Mucosa of stomach (tissue), 1 donor: ENCODE results near the gene ERVMER34-1.

Source experiments
- H3K27me3 ChIP-seq: one replicate; pipeline ENCODE4 v1.7.0; 2013; ENCODE audit warnings: mild to moderate bottlenecking, low read length; ENCODE audit not compliant: control insufficient read depth, insufficient read depth
- H3K36me3 ChIP-seq: one replicate; pipeline ENCODE4 v1.7.0; 2013; ENCODE audit warnings: low read length; ENCODE audit not compliant: control insufficient read depth, insufficient read depth
- H3K4me1 ChIP-seq: one replicate; pipeline ENCODE4 v1.7.0; 2013; ENCODE audit warnings: mild to moderate bottlenecking, low read length; ENCODE audit not compliant: control insufficient read depth, insufficient read depth
- H3K4me3 ChIP-seq: one replicate; pipeline ENCODE4 v1.7.0; 2013; ENCODE audit warnings: low read length
- H3K9ac ChIP-seq: one replicate; pipeline ENCODE4 v1.7.0; 2013; ENCODE audit warnings: mild to moderate bottlenecking, low read length, moderate library complexity
- H3K9me3 ChIP-seq: one replicate; pipeline ENCODE4 v1.7.0; 2013; ENCODE audit warnings: mild to moderate bottlenecking, low read length, moderate library complexity; ENCODE audit not compliant: control insufficient read depth
- donor health status: Pancreatic carcinoma.

The ERVMER34-1 gene

GRCh38 chr4:52715914-52716313 is 35.3 kb downstream of the ERVMER34-1 start:
- H3K4me1 ChIP-seq = peaks cover 26% of the 10 kb centered on the region
- H3K27me3 ChIP-seq = no peaks in the 10 kb centered on the region
- no peak overlapping the region for H3K4me3 ChIP-seq
- no peaks in the 10 kb centered on the region for H3K36me3 ChIP-seq
- no peaks in the 10 kb centered on the region for H3K9me3 ChIP-seq
- H3K9ac ChIP-seq = no peak overlapping the region

GRCh38 chr4:52715255-52715897 is 35.8 kb downstream of the ERVMER34-1 start:
- no peak overlapping the region for H3K9ac ChIP-seq
- no peak overlapping the region for H3K4me3 ChIP-seq
- no peaks in the 10 kb centered on the region for H3K9me3 ChIP-seq
- H3K4me1 ChIP-seq = peaks cover 26% of the 10 kb centered on the region
- no peaks in the 10 kb centered on the region for H3K36me3 ChIP-seq
- no peaks in the 10 kb centered on the region for H3K27me3 ChIP-seq

GRCh38 chr4:52714597-52715254 is 36.5 kb downstream of the ERVMER34-1 start:
- Histone ChIP-seq H3K36me3 (no peaks in the 10 kb centered on the region), H3K9me3 (no peaks in the 10 kb centered on the region), H3K4me3 (no peak overlapping the region), H3K27me3 (no peaks in the 10 kb centered on the region), H3K9ac (no peak overlapping the region), H3K4me1 (peaks cover 26% of the 10 kb centered on the region)

- Histone ChIP-seq H3K36me3 (no peaks in the 10 kb centered on the region), H3K27me3 (no peaks in the 10 kb centered on the region), H3K4me3 (peak overlapping the region; percentile 72), H3K9ac (peak overlapping the region; percentile 94), H3K4me1 (peaks cover 26% of the 10 kb centered on the region), H3K9me3 (no peaks in the 10 kb centered on the region)
These were observed 37.7 kb downstream of the ERVMER34-1 start for GRCh38 chr4:52713456-52713937.

- Histone ChIP-seq H3K4me3 (peak overlapping the region; percentile 72), H3K27me3 (no peaks in the 10 kb centered on the region), H3K9ac (peak overlapping the region; percentile 94), H3K9me3 (no peaks in the 10 kb centered on the region), H3K36me3 (no peaks in the 10 kb centered on the region), H3K4me1 (peaks cover 26% of the 10 kb centered on the region)
These were observed 38.7 kb downstream of the ERVMER34-1 start for GRCh38 chr4:52712251-52713130.

- Histone ChIP-seq H3K4me1 (peaks cover 26% of the 10 kb centered on the region), H3K27me3 (no peaks in the 10 kb centered on the region), H3K4me3 (peak overlapping the region; percentile 28), H3K9ac (no peak overlapping the region), H3K36me3 (no peaks in the 10 kb centered on the region), H3K9me3 (no peaks in the 10 kb centered on the region)
These were observed 39.4 kb downstream of the ERVMER34-1 start for GRCh38 chr4:52711834-52712250.

GRCh38 chr4:52711272-52711671 is 40.0 kb downstream of the ERVMER34-1 start:
- Histone ChIP-seq H3K36me3 (no peaks in the 10 kb centered on the region), H3K9me3 (no peaks in the 10 kb centered on the region), H3K9ac (no peak overlapping the region), H3K27me3 (no peaks in the 10 kb centered on the region), H3K4me3 (peak overlapping the region; percentile 28), H3K4me1 (peaks cover 26% of the 10 kb centered on the region)

GRCh38 chr4:52709155-52709554 is 42.1 kb downstream of the ERVMER34-1 start:
- Histone ChIP-seq H3K4me3 (no peak overlapping the region), H3K9me3 (no peaks in the 10 kb centered on the region), H3K4me1 (peaks cover 19% of the 10 kb centered on the region), H3K36me3 (no peaks in the 10 kb centered on the region), H3K27me3 (no peaks in the 10 kb centered on the region), H3K9ac (no peak overlapping the region)

- H3K9ac ChIP-seq = no peak overlapping the region
- H3K27me3 ChIP-seq = no peaks in the 10 kb centered on the region
- no peaks in the 10 kb centered on the region for H3K9me3 ChIP-seq
- no peaks in the 10 kb centered on the region for H3K4me1 ChIP-seq
- H3K36me3 ChIP-seq = no peaks in the 10 kb centered on the region
- no peak overlapping the region for H3K4me3 ChIP-seq
These were observed 46.6 kb downstream of the ERVMER34-1 start for GRCh38 chr4:52704661-52705060.

- Histone ChIP-seq H3K4me3 (no peak overlapping the region), H3K36me3 (no peaks in the 10 kb centered on the region), H3K4me1 (no peaks in the 10 kb centered on the region), H3K9me3 (no peaks in the 10 kb centered on the region), H3K27me3 (no peaks in the 10 kb centered on the region), H3K9ac (no peak overlapping the region)
These were observed 47.1 kb downstream of the ERVMER34-1 start for GRCh38 chr4:52704133-52704532.

GRCh38 chr4:52701207-52701606 is 50.0 kb downstream of the ERVMER34-1 start:
- Histone ChIP-seq H3K4me3 (no peak overlapping the region), H3K4me1 (no peaks in the 10 kb centered on the region), H3K9me3 (no peaks in the 10 kb centered on the region), H3K27me3 (no peaks in the 10 kb centered on the region), H3K36me3 (no peaks in the 10 kb centered on the region), H3K9ac (no peak overlapping the region)

GRCh38 chr4:52694936-52695335 is 56.3 kb downstream of the ERVMER34-1 start:
- no peaks in the 10 kb centered on the region for H3K9me3 ChIP-seq
- H3K36me3 ChIP-seq = no peaks in the 10 kb centered on the region
- H3K4me3 ChIP-seq = no peak overlapping the region
- H3K27me3 ChIP-seq = no peaks in the 10 kb centered on the region
- H3K9ac ChIP-seq = no peak overlapping the region
- no peaks in the 10 kb centered on the region for H3K4me1 ChIP-seq
